Urothelium cell line (cell line): ENCODE data around the gene RAE1.

ENCODE experiments used
- DNase-seq: peaks from one replicate; pipeline ENCODE4 v3.0.0; 2011; ENCODE audit warnings: low spot score, mixed read lengths
- FAIRE-seq: peaks from 2 replicates; lab custom pipeline; 2011; peaks lifted over from hg19 to GRCh38; lab: Jason Lieb, UNC

The RAE1 gene

DNA sequence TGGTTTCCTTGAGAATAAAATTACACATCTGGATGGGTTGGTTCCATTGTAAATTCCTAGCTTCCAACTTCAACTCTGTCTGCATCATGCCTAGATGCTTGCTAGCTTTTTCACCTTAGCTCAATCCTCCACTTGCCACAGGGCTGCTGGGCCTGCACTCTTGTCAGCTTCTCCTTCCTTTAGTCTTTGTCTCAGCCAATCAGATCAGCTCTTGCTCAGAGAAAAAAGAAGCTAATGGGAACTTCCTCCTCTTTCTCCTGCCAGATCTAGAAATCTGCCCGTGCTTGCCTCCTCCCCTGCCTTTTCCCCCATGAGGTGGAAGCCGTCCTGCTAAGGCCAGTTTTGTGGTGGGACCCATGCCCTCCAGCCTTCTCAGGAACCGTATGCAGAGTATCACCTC, 18.5 kb downstream of the RAE1 start:
- FAIRE-seq (no peak), DNase-seq (no peak)

GRCh38 chr20:57370316-57370715, 19.3 kb downstream of the RAE1 start:
- FAIRE-seq: no peak
- DNase-seq: no peak

DNA sequence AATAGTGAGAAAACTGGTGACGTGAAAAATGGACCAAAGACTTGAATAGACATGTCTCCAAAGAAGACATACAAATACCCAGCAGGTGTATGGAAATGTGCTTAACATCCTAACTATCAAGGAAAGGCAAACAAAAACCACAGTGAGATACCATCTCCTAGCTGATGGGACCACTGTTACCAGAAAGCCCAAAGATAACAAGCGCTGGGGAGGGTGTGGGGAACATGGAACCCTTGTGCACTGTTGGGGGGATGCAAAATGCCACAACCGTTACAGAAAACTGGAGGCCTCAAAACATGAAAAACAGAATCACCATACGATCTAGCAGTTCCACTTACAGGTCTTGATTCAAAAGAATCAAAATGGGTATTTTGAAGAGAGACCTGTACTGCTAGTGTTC, 20.3 kb downstream of the RAE1 start:
- DNase-seq (no peak), FAIRE-seq (no peak)

- DNase-seq (no peak), FAIRE-seq (no peak)
Measured at GRCh38 chr20:57372157-57372556, 21.1 kb downstream of the RAE1 start.

GRCh38 chr20:57372581-57373350, 21.7 kb downstream of the RAE1 start:
- DNase-seq (no peak), FAIRE-seq (no peak)

GRCh38 chr20:57374343-57374930, 23.4 kb downstream of the RAE1 start:
- FAIRE-seq (no peak), DNase-seq (no peak)

GRCh38 chr20:57374931-57375651, 24.0 kb downstream of the RAE1 start:
- no peak for FAIRE-seq
- DNase-seq: no peak

GRCh38 chr20:57375652-57376230, 24.7 kb downstream of the RAE1 start:
- DNase-seq (no peak), FAIRE-seq (peak; percentile 9)

GRCh38 chr20:57377350-57377749, 26.3 kb downstream of the RAE1 start:
- FAIRE-seq (peak; percentile 32), DNase-seq (no peak)

DNA sequence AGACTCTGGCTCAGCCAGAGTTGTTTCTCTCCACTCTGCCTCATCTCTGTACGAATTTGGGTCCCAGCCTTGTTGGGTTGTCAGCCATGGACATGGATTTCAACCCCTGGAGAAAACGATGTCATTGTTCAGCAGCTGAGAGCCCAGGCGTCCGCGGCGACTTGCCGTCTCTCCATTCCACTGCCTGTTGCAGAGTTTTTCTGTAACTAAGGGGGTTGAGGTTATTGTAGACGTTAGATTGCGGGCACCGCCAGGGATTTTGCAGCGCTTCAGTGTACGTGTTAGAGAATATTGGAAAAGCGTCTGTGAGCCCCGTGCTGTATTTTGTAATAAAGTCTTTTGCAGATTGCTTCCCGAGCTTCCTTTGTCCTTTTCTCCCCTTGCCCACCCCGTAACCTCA, 27.1 kb downstream of the RAE1 start:
- FAIRE-seq: no peak

GRCh38 chr20:57378646-57379262, 27.7 kb downstream of the RAE1 start:
- no peak for FAIRE-seq

More for the DNA sequence above, 27.1 kb downstream of the RAE1 start:
- no peak for DNase-seq

DNA sequence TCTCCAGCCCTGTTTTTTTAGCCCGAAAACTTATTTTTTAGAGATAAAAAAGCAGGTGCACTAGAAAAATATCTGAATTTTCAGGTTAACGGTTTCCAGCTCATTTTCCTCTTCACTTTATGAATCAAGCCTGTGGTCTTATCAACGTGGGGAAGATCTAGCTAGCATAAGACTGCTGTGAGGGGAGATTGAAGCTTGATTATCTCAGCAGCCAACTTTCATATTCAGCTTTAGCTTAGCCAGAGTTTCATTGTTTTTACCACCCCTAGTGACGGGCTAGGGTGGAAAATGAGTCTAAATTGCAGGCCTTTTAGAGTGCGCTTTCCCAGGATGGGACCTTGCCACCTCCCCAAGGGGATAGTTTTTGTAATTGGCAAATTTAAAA, 28.2 kb downstream of the RAE1 start:
- DNase-seq: no peak
- no peak for FAIRE-seq

More at GRCh38 chr20:57378646-57379262, 27.7 kb downstream of the RAE1 start:
- no peak for DNase-seq

GRCh38 chr20:57380081-57380750, 29.2 kb downstream of the RAE1 start:
- FAIRE-seq (no peak), DNase-seq (no peak)

DNA sequence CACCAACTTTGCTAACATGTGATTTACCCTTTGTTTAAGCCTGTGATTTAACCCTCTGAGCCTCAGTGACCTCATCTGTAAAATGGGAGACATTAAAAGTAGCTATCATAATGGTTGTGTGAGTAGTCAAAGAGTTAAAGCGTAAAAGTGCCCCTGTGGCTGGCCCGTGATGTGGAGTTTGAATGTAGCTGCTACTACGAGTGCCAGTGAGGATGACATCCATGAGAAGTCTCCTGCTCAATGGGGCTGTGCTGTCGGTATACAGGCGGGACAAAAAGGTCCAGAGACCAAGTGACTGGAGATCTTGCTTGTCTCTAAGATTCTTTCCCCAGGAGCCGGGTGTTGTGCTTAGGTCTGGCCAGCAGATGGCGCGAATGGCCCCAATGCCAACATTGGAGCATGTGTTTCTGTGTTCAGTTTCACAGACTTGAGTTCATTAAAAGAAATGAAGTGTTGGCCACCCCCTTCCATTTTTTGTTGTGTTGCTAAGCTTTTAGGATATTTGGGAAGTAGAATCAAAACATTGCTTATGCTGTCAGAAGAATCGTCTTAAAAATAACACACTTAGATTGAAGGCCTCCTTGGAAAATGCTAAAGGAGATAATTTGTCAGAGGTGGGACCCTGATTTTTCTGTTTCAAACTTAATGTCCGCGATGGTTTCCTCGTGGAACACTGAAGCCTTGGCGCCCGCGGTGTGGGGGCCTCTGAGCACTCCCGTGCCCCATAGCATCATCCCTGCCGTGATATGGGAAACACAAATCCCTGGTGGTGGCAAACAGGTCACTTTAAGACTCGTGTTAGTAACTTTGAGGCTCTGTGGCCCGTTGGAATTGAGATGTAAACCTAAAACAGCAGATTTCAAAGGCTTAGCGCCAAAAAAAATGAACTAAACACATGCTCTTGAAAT, 30.8 kb downstream of the RAE1 start:
- FAIRE-seq (no peak), DNase-seq (peak; percentile 89)

GRCh38 chr20:57382516-57382915, 31.5 kb downstream of the RAE1 start:
- DNase-seq (no peak), FAIRE-seq (no peak)

- DNase-seq (no peak), FAIRE-seq (no peak)
Measured at GRCh38 chr20:57383447-57384347, 32.6 kb downstream of the RAE1 start.

DNA sequence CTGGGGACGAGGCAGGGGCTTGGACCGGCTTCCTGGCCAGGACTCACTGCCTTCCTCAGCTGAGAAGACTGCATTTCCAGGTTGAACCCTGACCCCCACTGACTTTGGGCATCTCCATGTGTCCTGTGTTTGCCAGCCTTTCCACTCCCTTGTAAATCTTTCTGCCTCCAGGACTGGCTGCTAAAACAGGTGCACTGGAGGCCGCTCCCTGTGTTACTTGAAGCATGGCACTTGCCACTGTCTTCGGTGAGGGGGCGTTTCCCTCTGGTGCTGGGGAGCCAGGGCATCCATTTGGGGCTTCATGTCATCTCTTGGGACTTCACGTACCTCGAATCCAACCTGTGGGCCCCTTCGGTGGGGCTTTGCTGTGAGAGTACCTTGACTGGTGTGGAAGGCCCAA, 33.4 kb downstream of the RAE1 start:
- FAIRE-seq (no peak), DNase-seq (no peak)

- no peak for DNase-seq
Measured at GRCh38 chr20:57384953-57385761, 34.1 kb downstream of the RAE1 start.

More at GRCh38 chr20:57384953-57385761, 34.1 kb downstream of the RAE1 start:
- no peak for FAIRE-seq
